GM23338 (cell line): ENCODE results near the gene WWOX.

Source experiments
- CREB1 ChIP-seq: fragments of 250-450 bp; sonication (Bioruptor Pico); IDR thresholded peaks from 2 replicates; pipeline ENCODE4 v1.5.0; 2020; ENCODE audit warnings: low read depth, mild to moderate bottlenecking, moderate library complexity
- ETS1 ChIP-seq: IDR thresholded peaks from 2 replicates; pipeline ENCODE4 v1.6.1; 2016; ENCODE audit warnings: antibody characterized with exemption
- EZH2 ChIP-seq: fragments of 200-600 bp; sonication (generic); IDR thresholded peaks from one replicate; pipeline ENCODE4 v1.8.0; 2017; ENCODE audit warnings: antibody characterized with exemption, mild to moderate bottlenecking, low read depth; ENCODE audit not compliant: unreplicated experiment
- EZH2phosphoT487 ChIP-seq: fragments of 200-600 bp; sonication (generic); IDR thresholded peaks from one replicate; pipeline ENCODE4 v1.8.1; 2018; ENCODE audit warnings: antibody characterized with exemption; ENCODE audit not compliant: unreplicated experiment
- JUNB ChIP-seq: IDR thresholded peaks from one replicate; pipeline ENCODE4 v1.6.1; 2016; ENCODE audit warnings: antibody characterized with exemption; ENCODE audit not compliant: unreplicated experiment
- POLR2AphosphoS5 ChIP-seq: IDR thresholded peaks from 2 replicates; pipeline ENCODE4 v1.6.1; 2016; ENCODE audit warnings: antibody characterized with exemption, low read depth
- REST ChIP-seq: IDR thresholded peaks from one replicate; pipeline ENCODE4 v1.6.1; 2018; ENCODE audit warnings: antibody characterized with exemption; ENCODE audit not compliant: unreplicated experiment
- ZNF114 ChIP-seq: fragments of 250-450 bp; sonication (Bioruptor Pico); IDR thresholded peaks from 2 replicates; pipeline ENCODE4 v1.5.0; 2020; ENCODE audit warnings: mild to moderate bottlenecking, moderate library complexity
- TF ChIP-seq, protein P1 (sequence below), 2 experiments: fragments of 200-600 bp in 1 of 2; sonication (generic) in 1 of 2; conservative IDR thresholded peaks; 2 replicates each; pipeline versions ENCODE4 v1.5.1 to v1.6.1; 2016 to 2017; ENCODE audit warnings: antibody characterized with exemption in 2 of 2, low read depth in 2 of 2, mild to moderate bottlenecking in 2 of 2, moderate library complexity in 1 of 2

- no peak for TF ChIP-seq CREB1
- TF ChIP-seq, protein P1, sequence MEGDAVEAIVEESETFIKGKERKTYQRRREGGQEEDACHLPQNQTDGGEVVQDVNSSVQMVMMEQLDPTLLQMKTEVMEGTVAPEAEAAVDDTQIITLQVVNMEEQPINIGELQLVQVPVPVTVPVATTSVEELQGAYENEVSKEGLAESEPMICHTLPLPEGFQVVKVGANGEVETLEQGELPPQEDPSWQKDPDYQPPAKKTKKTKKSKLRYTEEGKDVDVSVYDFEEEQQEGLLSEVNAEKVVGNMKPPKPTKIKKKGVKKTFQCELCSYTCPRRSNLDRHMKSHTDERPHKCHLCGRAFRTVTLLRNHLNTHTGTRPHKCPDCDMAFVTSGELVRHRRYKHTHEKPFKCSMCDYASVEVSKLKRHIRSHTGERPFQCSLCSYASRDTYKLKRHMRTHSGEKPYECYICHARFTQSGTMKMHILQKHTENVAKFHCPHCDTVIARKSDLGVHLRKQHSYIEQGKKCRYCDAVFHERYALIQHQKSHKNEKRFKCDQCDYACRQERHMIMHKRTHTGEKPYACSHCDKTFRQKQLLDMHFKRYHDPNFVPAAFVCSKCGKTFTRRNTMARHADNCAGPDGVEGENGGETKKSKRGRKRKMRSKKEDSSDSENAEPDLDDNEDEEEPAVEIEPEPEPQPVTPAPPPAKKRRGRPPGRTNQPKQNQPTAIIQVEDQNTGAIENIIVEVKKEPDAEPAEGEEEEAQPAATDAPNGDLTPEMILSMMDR (conservative IDR thresholded peaks at IDR 0.05; ENCODE audit: low read depth in 2 of 2): no peak
- no peak for TF ChIP-seq EZH2
- no peak for TF ChIP-seq REST
- no peak for TF ChIP-seq EZH2phosphoT487
- TF ChIP-seq ETS1: no peak
- no peak for TF ChIP-seq ZNF114 (CRISPR knock-in tag)
- TF ChIP-seq POLR2AphosphoS5: no peak
- no peak for TF ChIP-seq JUNB
These were observed 998.3 kb downstream of the WWOX start for GRCh38 chr16:79097771-79098170.
